ENCODE measurements around the gene ARHGAP40. TPM values are rescaled to one million over a fixed set of nuclear protein-coding genes. Genes with fewer than 3 reads are reported as not detected.
"Not testable (repeated sequence)": the region's sequence is repeated elsewhere in the genome, so short reads cannot be mapped to it uniquely, and the experiment has no call there.

Gene ARHGAP40
- polyA plus RNA-seq, 1 donor = 1.2 TPM

GRCh38 chr20:38588303-38588702 is 13.3 kb upstream of the ARHGAP40 start:
- no peak for DNase-seq

- DNase-seq = no peak
These were observed 12.3 kb upstream of the ARHGAP40 start for GRCh38 chr20:38589351-38589750.

GRCh38 chr20:38589967-38590675 is 11.5 kb upstream of the ARHGAP40 start:
- DNase-seq = no peak

- no peak for DNase-seq
These were observed 10.7 kb upstream of the ARHGAP40 start for GRCh38 chr20:38590676-38591473.

GRCh38 chr20:38591474-38592410 is 9.9 kb upstream of the ARHGAP40 start:
- DNase-seq = no peak

GRCh38 chr20:38592411-38592790 is 9.2 kb upstream of the ARHGAP40 start:
- not testable (repeated sequence) for DNase-seq

GRCh38 chr20:38594281-38594680 is 7.3 kb upstream of the ARHGAP40 start:
- DNase-seq = not testable (repeated sequence)

GRCh38 chr20:38595886-38596285 is 5.7 kb upstream of the ARHGAP40 start:
- not testable (repeated sequence) for DNase-seq

GRCh38 chr20:38599410-38599882 is 2.2 kb upstream of the ARHGAP40 start:
- DNase-seq = peak; percentile 31

GRCh38 chr20:38600057-38600456 is 1.6 kb upstream of the ARHGAP40 start:
- no peak for DNase-seq

- no peak for DNase-seq
These were observed 574 bp downstream of the ARHGAP40 start for GRCh38 chr20:38602185-38602581.

GRCh38 chr20:38603286-38603685 is 1.7 kb downstream of the ARHGAP40 start:
- no peak for DNase-seq

- no peak for DNase-seq
These were observed 3.3 kb downstream of the ARHGAP40 start for GRCh38 chr20:38604873-38605303.

- no peak for DNase-seq
These were observed 5.7 kb downstream of the ARHGAP40 start for GRCh38 chr20:38607351-38607750.

- no peak for DNase-seq
These were observed 6.6 kb downstream of the ARHGAP40 start for GRCh38 chr20:38608188-38608587.

- DNase-seq = no peak
These were observed 8.2 kb downstream of the ARHGAP40 start for GRCh38 chr20:38609815-38610214.

- DNase-seq = no peak
These were observed 8.9 kb downstream of the ARHGAP40 start for GRCh38 chr20:38610521-38610920.

- no peak for DNase-seq
These were observed 11.3 kb downstream of the ARHGAP40 start for GRCh38 chr20:38612751-38613515.

- no peak for DNase-seq
These were observed 13.7 kb downstream of the ARHGAP40 start for GRCh38 chr20:38615283-38615682.

GRCh38 chr20:38616457-38616856 is 14.8 kb downstream of the ARHGAP40 start:
- no peak for DNase-seq
